Adrenal gland (tissue), 12 donors: ENCODE data around the gene OSM. TPM values are rescaled to one million over a fixed set of nuclear protein-coding genes. Genes with fewer than 3 reads are reported as not detected.

Experiments
- DNase-seq, 7 donors: peaks; one replicate each; pipeline ENCODE4 v3.0.0-alpha.2; 2019 to 2020
- H3K27ac ChIP-seq, 5 donors: fragments of 200-600 bp; sonication (generic) in 4 of 5; 1 replicate in 3 of 5; 2 replicates in 2 of 5; pipeline versions ENCODE4 v1.5.1 to v1.8.0; 2016 to 2020; ENCODE audit warnings: mild to moderate bottlenecking in 1 of 5
- H3K27me3 ChIP-seq: fragments of 200-600 bp; 2 replicates; pipeline ENCODE4 v1.8.0; 2021
- H3K36me3 ChIP-seq, 2 donors: fragments of 200-600 bp; replicated peaks in 1 of 2; 1 replicate in 1 of 2; 2 replicates in 1 of 2; pipeline versions ENCODE4 v1.5.1 to v1.8.0; 2018 to 2022
- H3K4me1 ChIP-seq, 2 donors: fragments of 200-600 bp; replicated peaks in 1 of 2; 1 replicate in 1 of 2; 2 replicates in 1 of 2; pipeline versions ENCODE4 v1.5.1 to v1.8.0; 2018 to 2021
- H3K4me3 ChIP-seq, 4 donors: fragments of 200-600 bp; sonication (generic) in 3 of 4; one replicate each; pipeline ENCODE4 v1.5.1; 2016 to 2018
- H3K9me3 ChIP-seq, 3 donors: fragments of 200-600 bp; sonication (generic) in 1 of 3; replicated peaks in 1 of 3; 1 replicate in 2 of 3; 2 replicates in 1 of 3; pipeline versions ENCODE4 v1.5.1 to v1.8.0; 2016 to 2021
- POLR2A ChIP-seq, 2 donors: fragments of 450-650 bp; IDR thresholded peaks; one replicate each; pipeline ENCODE4 v1.6.1; 2017; ENCODE audit warnings: antibody characterized with exemption in 2 of 2, mild to moderate bottlenecking in 2 of 2, moderate library complexity in 1 of 2
- WGBS, 4 donors: extraction: QIAGEN DNeasy Blood & Tissue Kit in 2 of 4; methylation state at CpG; one replicate each; pipeline versions ENCODE4 v1.1.5 to v1.1.7; 2013 to 2017; 5-methylcytosine and 5-hydroxymethylcytosine counted together
- intact Hi-C, 2 donors: fragments of 100-400 bp; cut with DNase I; formaldehyde crosslinking; loops; one replicate each; pipeline versions ENCODE4 v1.14.1 to v1.15.0; 2022 to 2023
- polyA plus RNA-seq, 3 donors: library from polyadenylated mRNA; stranded (reverse); fragments of 200-250 nt in 2 of 3; fragments of 350-450 nt in 1 of 3; fragmentation: Illumina TruSeq in 1 of 3; extraction: RNeasy Lipid Tissue Mini Kit (QIAGEN cat#74804) in 1 of 3; gene quantifications; one replicate each; pipeline ENCODE4 v1.2.3, GENCODE V29; 2013 to 2014
- total RNA-seq, 9 donors: library from RNA; depleted of rRNA in 4 of 9; stranded (reverse); fragments of >200 nt in 4 of 9; fragments of 120-200 nt in 1 of 9; fragmentation: NEBNext Ultra II Directional in 1 of 9; extraction: Animal tissue kit (Norgen Biotek cat#: 25700) in 1 of 9; gene quantifications; one replicate each; pipeline versions ENCODE4 v1.1.0 to v1.2.4, GENCODE V29; 2013 to 2023
- TF ChIP-seq, protein P1 (sequence below), 6 experiments: fragments of 450-650 bp in 4 of 6; fragments of 200-600 bp in 2 of 6; sonication (generic) in 1 of 6; IDR thresholded peaks; 1 replicate in 5 of 6; 2 replicates in 1 of 6; pipeline versions ENCODE4 v1.5.1 to v1.8.0; 2016 to 2021; ENCODE audit warnings: antibody characterized with exemption in 6 of 6, mild to moderate bottlenecking in 2 of 6, moderate library complexity in 1 of 6
- donor health status: healthy with polysubstance abuse.
- donor health status: Bipolar disorder and iron deficiency.
- donor health status: DM: yes; HTN: yes; CAD: no.
- donor health status: DM: no; HTN: no; CAD: no.
- donor health status: DM: no; HTN: no; CAD: no.
- donor health status: DM: yes; HTN: yes; CAD: no.

The OSM gene
- total and polyA plus RNA-seq, 12 donors, result 0.44 to 8.1 (median 1.5) TPM; not detected in 1

DNA sequence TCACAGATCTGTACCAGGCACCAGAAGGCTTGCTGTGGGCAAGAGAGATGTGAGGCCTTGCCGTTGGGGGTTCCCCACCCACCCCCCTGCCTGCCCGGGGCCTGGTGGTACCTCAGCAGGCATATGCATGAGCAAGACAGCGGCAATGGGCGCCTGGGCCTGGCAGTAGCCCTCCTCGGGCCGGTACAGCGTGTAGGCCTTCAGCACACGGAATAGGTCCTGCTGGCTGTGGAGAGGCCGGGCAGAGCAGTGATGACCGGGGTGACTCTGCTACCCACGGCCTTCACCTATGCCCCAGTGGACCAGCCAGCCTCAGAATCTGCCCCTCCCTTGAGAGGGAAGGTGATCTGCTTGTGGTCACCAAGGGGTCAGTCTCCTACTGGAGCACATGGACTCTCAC, 28.2 kb upstream of the OSM start:
- intact Hi-C loops, result no loop called here
- Histone ChIP-seq H3K9me3 (no peaks in the 10 kb centered on the region), H3K27me3 (no peaks in the 10 kb centered on the region), H3K4me3 (no peak overlapping the region), H3K36me3 (peaks cover 0 to 81% of the 10 kb centered on the region in 2 donors), H3K27ac (peak overlapping the region in 2 of 5 donors; percentile 17 to 53), H3K4me1 (peaks cover 18 to 28% of the 10 kb centered on the region in 2 donors)
- no peak for DNase-seq
- WGBS, 4 donors, result 71 to 82% (median 80%) methylated on average over 9 to 11 of the region's 11 CpGs
- TF ChIP-seq POLR2A (IDR thresholded peaks at IDR 0.05), result no peak
- TF ChIP-seq, protein P1, sequence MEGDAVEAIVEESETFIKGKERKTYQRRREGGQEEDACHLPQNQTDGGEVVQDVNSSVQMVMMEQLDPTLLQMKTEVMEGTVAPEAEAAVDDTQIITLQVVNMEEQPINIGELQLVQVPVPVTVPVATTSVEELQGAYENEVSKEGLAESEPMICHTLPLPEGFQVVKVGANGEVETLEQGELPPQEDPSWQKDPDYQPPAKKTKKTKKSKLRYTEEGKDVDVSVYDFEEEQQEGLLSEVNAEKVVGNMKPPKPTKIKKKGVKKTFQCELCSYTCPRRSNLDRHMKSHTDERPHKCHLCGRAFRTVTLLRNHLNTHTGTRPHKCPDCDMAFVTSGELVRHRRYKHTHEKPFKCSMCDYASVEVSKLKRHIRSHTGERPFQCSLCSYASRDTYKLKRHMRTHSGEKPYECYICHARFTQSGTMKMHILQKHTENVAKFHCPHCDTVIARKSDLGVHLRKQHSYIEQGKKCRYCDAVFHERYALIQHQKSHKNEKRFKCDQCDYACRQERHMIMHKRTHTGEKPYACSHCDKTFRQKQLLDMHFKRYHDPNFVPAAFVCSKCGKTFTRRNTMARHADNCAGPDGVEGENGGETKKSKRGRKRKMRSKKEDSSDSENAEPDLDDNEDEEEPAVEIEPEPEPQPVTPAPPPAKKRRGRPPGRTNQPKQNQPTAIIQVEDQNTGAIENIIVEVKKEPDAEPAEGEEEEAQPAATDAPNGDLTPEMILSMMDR (IDR thresholded peaks at IDR 0.05), result no peak

DNA sequence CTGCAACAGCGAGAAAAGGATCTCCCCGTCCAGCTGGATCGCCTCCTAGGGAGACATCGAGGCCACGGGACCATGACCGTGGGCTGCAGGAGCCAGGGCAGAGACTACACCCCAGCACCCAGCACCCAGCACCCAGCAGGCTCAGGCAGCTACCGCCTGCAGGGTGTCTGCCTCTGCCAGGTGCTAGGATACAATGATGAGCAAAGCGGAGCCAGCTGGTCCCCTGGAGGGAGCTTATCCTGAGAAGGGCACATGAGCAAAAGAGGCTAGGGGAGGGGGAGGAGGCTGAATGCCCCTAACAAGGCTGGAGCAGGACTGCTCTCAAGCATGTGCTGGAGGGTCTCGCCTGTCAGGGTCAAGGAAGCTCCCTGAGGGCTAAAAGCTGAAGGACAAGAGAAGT, 27.4 kb upstream of the OSM start:
- WGBS, 4 donors, result 91 to 95% (median 94%) methylated on average over 4 to 9 of the region's 9 CpGs
- intact Hi-C loops, result no loop called here
- H3K4me3 ChIP-seq, result no peak overlapping the region
- peaks cover 0 to 74% of the 10 kb centered on the region in 2 donors for H3K36me3 ChIP-seq
- H3K9me3 ChIP-seq, result no peaks in the 10 kb centered on the region
- H3K27ac ChIP-seq, result peak overlapping the region in 1 of 5 donors; percentile 4
- no peak for TF ChIP-seq POLR2A (IDR thresholded peaks at IDR 0.05)
- TF ChIP-seq, protein P1 (IDR thresholded peaks at IDR 0.05), result no peak
- DNase-seq, result no peak
- peaks cover 18 to 31% of the 10 kb centered on the region in 2 donors for H3K4me1 ChIP-seq
- no peaks in the 10 kb centered on the region for H3K27me3 ChIP-seq

DNA sequence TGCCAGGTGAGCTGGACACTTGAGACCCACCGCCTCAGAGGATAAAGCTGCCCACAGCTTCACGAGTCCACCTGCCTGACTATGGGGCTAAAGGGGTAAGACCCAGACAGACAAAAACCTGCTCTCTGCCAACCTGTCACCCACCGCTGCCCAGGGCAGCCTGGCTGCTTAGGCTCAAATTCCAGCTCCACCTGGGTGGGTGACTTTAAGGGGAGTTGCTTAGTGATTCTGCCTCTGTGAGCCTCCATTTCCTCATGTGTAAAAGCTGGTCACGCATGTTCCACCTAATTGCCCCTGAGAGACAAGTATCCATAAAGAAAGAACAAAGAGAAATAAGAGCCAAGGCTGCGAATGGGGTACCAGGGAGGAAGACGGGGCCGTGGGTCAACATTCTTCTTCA, 26.4 kb upstream of the OSM start:
- no peaks in the 10 kb centered on the region for H3K27me3 ChIP-seq
- H3K4me3 ChIP-seq, result no peak overlapping the region
- DNase-seq, result no peak
- peaks cover 29 to 41% of the 10 kb centered on the region in 2 donors for H3K4me1 ChIP-seq
- WGBS, 4 donors, result 80 to 97% (median 94%) methylated on average over 4 to 7 of the region's 7 CpGs
- no peak for TF ChIP-seq POLR2A (IDR thresholded peaks at IDR 0.05)
- TF ChIP-seq, protein P1 (IDR thresholded peaks at IDR 0.05), result no peak
- H3K27ac ChIP-seq, result no peak overlapping the region
- H3K9me3 ChIP-seq, result no peaks in the 10 kb centered on the region
- intact Hi-C loops, result no loop called here
- peaks cover 0 to 63% of the 10 kb centered on the region in 2 donors for H3K36me3 ChIP-seq

DNA sequence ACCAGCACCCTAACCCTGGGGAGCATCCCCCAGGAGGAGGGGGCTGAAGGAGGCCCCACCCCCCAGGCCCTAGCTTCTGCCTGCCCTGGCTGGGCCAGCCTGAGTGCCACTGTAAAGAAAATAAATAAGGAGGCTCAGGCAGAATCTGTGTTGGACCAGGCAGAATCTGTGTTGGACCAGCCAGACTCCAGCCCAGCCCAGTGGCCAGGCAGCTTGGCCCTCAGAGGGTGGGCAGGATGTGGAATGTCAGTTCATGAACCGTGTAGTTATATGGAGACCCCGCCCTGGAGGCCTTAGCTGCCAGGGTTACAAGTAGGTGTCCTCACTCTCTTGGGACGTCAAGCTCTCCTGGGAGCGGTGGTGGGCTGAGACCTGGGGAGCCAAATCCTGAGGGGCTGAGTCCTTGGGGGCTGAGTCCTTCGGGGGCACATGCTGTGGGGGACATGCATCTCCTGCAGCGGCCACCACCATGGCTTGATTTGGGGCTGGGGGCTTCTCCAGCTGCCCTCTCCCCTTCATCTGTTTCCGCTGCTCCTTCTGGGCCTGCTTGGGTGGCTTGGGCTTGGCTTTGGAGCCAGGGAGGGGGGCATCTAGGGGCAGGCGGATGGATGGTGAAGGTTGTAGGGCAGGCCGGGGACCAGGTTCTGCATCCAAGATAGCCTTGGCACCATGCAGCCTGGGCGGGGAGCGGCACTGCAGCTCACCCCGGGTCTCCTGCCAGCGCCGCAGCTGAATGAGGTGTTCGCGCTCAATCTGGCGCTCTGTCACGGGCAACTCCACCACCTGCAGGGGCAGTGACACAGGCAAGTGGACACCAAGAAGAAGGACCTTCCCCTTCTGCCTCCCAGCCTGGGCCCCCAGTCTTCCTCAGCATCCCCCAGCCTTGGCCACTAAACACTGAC, 25.7 kb upstream of the OSM start:
- no peak for TF ChIP-seq POLR2A (IDR thresholded peaks at IDR 0.05)
- Histone ChIP-seq H3K27ac (peak overlapping the region in 4 of 5 donors; percentile 71 to 92 (median 84)), H3K4me3 (no peak overlapping the region), H3K9me3 (no peaks in the 10 kb centered on the region), H3K4me1 (peaks cover 30 to 45% of the 10 kb centered on the region in 2 donors), H3K27me3 (no peaks in the 10 kb centered on the region), H3K36me3 (peaks cover 0 to 56% of the 10 kb centered on the region in 2 donors)
- WGBS, 4 donors, result 84 to 93% (median 92%) methylated on average over 7 to 18 of the region's 18 CpGs
- intact Hi-C loops, result no loop called here
- no peak for DNase-seq
